Stomach (tissue), 9 donors: Measurements from ENCODE around the gene MYO1E. TPM values are rescaled to one million over a fixed set of nuclear protein-coding genes. Genes with fewer than 3 reads are reported as not detected.

Experiments
- DNase-seq, 2 donors: peaks; one replicate each; pipeline versions ENCODE4 v3.0.0 to v3.0.0-alpha.2; 2013 to 2019
- H3K27ac ChIP-seq, 5 donors: fragments of 200-600 bp in 4 of 5; sonication (generic) in 4 of 5; one replicate each; pipeline ENCODE4 v1.5.1; 2013 to 2019; ENCODE audit warnings: mild to moderate bottlenecking in 1 of 5, moderate library complexity in 1 of 5
- H3K27me3 ChIP-seq, 3 donors: fragments of 200-600 bp; sonication (generic); one replicate each; pipeline ENCODE4 v1.5.1; 2017 to 2019; ENCODE audit warnings: mixed run types in 1 of 3
- H3K36me3 ChIP-seq, 4 donors: fragments of 200-600 bp; sonication (generic); 1 replicate in 3 of 4; 2 replicates in 1 of 4; pipeline ENCODE4 v1.5.1; 2016 to 2019
- H3K4me1 ChIP-seq, 4 donors: fragments of 200-600 bp; sonication (generic); one replicate each; pipeline ENCODE4 v1.5.1; 2016 to 2019
- H3K4me3 ChIP-seq, 4 donors: fragments of 200-600 bp; sonication (generic) in 3 of 4; one replicate each; pipeline ENCODE4 v1.5.1; 2016 to 2019; ENCODE audit warnings: mild to moderate bottlenecking in 1 of 4
- H3K9me3 ChIP-seq, 4 donors: fragments of 200-600 bp; sonication (generic); one replicate each; pipeline ENCODE4 v1.5.1; 2016 to 2019
- CTCF ChIP-seq, 7 experiments: fragments of 450-650 bp in 4 of 7; fragments of 200-600 bp in 3 of 7; sonication (generic) in 3 of 7; IDR thresholded peaks; one replicate each; pipeline ENCODE4 v1.5.1; 2016 to 2019; ENCODE audit warnings: antibody characterized with exemption in 7 of 7, control low read depth in 2 of 7, mild to moderate bottlenecking in 1 of 7
- EP300 ChIP-seq: sonication (generic); formaldehyde crosslinking; IDR thresholded peaks from one replicate; pipeline ENCODE4 v1.6.1; 2017; ENCODE audit warnings: antibody characterized with exemption
- POLR2A ChIP-seq, 4 donors: fragments of 450-650 bp; IDR thresholded peaks; one replicate each; pipeline ENCODE4 v1.6.1; 2016; ENCODE audit warnings: antibody characterized with exemption in 4 of 4, control low read depth in 2 of 4, mild to moderate bottlenecking in 1 of 4, moderate library complexity in 1 of 4
- POLR2AphosphoS5 ChIP-seq, 3 donors: sonication (generic); formaldehyde crosslinking; IDR thresholded peaks; one replicate each; pipeline ENCODE4 v1.6.1; 2016; ENCODE audit warnings: antibody characterized with exemption in 3 of 3
- WGBS, 5 donors: extraction: QIAGEN DNeasy Blood & Tissue Kit in 3 of 5; methylation state at CpG; one replicate each; pipeline versions ENCODE4 v1.1.5 to v1.1.7; 2013 to 2018; 5-methylcytosine and 5-hydroxymethylcytosine counted together
- intact Hi-C: fragments of 100-400 bp; cut with DNase I; formaldehyde crosslinking; loops from one replicate; pipeline ENCODE4 v1.15.1; 2023; ENCODE audit warnings: low total_unique reads
- polyA plus RNA-seq, 3 donors: library from polyadenylated mRNA; stranded (reverse); fragments of 200-250 nt; gene quantifications; one replicate each; pipeline ENCODE4 v1.2.3, GENCODE V29; 2013
- total RNA-seq, 5 donors: library from RNA; depleted of rRNA; stranded (reverse); fragments of >200 nt; gene quantifications; one replicate each; pipeline versions ENCODE4 v1.1.0 to v1.2.3, GENCODE V29; 2014 to 2016
- donor health status: healthy with polysubstance abuse.
- donor health status: Bipolar disorder and iron deficiency.
- donor health status: healthy.

The MYO1E gene
- total and polyA plus RNA-seq, 8 donors: 15.1 to 380 (median 46.3) TPM

GRCh38 chr15:59332009-59332408 is 40.7 kb downstream of the MYO1E start:
- intact Hi-C loops: no loop called here
- no peak for DNase-seq
- no peaks in the 10 kb centered on the region for H3K36me3 ChIP-seq
- H3K4me3 ChIP-seq: no peak overlapping the region
- peaks cover 9 to 56% (median 32%) of the 10 kb centered on the region in 4 donors for H3K4me1 ChIP-seq
- H3K9me3 ChIP-seq: no peaks in the 10 kb centered on the region
- 75 to 82% (median 81%) methylated on average over 5 of the region's 5 CpGs for WGBS, 5 donors
- no peaks in the 10 kb centered on the region for H3K27me3 ChIP-seq
- TF ChIP-seq POLR2A (IDR thresholded peaks at IDR 0.05): no peak
- no peak for TF ChIP-seq POLR2AphosphoS5 (IDR thresholded peaks at IDR 0.05)
- no peak for TF ChIP-seq CTCF (IDR thresholded peaks at IDR 0.05)
- no peak for TF ChIP-seq EP300
- no peak overlapping the region for H3K27ac ChIP-seq

DNA sequence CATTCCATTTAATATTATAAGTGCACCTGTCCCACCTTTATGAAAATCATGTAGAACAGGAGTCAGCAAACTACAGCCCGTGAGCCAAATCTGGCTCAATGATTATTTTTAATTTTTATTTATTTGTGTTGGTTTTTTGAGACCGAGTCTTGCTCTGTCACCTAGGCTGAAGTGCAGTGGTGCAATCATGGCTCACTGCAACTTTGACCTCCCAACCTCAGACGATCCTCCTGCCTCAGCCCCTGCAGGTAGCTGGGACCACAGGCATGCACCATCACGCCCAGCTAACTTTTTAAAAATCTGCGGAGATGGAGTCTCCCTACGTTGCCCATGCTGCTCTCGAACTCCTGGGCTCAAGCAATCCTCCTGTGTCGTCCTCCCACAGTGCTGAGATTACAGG is 42.0 kb downstream of the MYO1E start:
- no peaks in the 10 kb centered on the region for H3K36me3 ChIP-seq
- H3K27me3 ChIP-seq: no peaks in the 10 kb centered on the region
- no peaks in the 10 kb centered on the region for H3K9me3 ChIP-seq
- WGBS, 5 donors: 75 to 86% (median 80%) methylated on average over 8 of the region's 8 CpGs
- H3K4me1 ChIP-seq: peaks cover 9 to 56% (median 32%) of the 10 kb centered on the region in 4 donors
- H3K27ac ChIP-seq: peak overlapping the region in 3 of 5 donors; percentile 35 to 64 (median 61)
- intact Hi-C loops: no loop called here
- no peak for DNase-seq
- H3K4me3 ChIP-seq: no peak overlapping the region
- TF ChIP-seq POLR2AphosphoS5 (IDR thresholded peaks at IDR 0.05) (no peak), CTCF (IDR thresholded peaks at IDR 0.05) (no peak), EP300 (no peak), POLR2A (IDR thresholded peaks at IDR 0.05) (no peak)

- Histone ChIP-seq H3K4me3 (no peak overlapping the region), H3K4me1 (peaks cover 9 to 56% (median 32%) of the 10 kb centered on the region in 4 donors), H3K27me3 (no peaks in the 10 kb centered on the region), H3K36me3 (no peaks in the 10 kb centered on the region), H3K27ac (peak overlapping the region; percentile 35 to 68 (median 61)), H3K9me3 (no peaks in the 10 kb centered on the region)
- WGBS, 5 donors: 17 to 33% (median 29%) methylated on average over 6 of the region's 6 CpGs
- intact Hi-C loops: no loop called here
- TF ChIP-seq EP300: no peak
- TF ChIP-seq POLR2AphosphoS5 (IDR thresholded peaks at IDR 0.05): peak in 2 of 3 donors; percentile 25 to 82
- DNase-seq: peak; percentile 47 to 85
These were observed 42.9 kb downstream of the MYO1E start for GRCh38 chr15:59329570-59330350.

- Histone ChIP-seq H3K4me1 (peaks cover 9 to 56% (median 32%) of the 10 kb centered on the region in 4 donors), H3K27ac (peak overlapping the region in 4 of 5 donors; percentile 25 to 68 (median 62)), H3K36me3 (no peaks in the 10 kb centered on the region), H3K4me3 (no peak overlapping the region), H3K27me3 (no peaks in the 10 kb centered on the region), H3K9me3 (no peaks in the 10 kb centered on the region)
- TF ChIP-seq EP300 (no peak), POLR2AphosphoS5 (IDR thresholded peaks at IDR 0.05) (no peak), CTCF (IDR thresholded peaks at IDR 0.05) (no peak), POLR2A (IDR thresholded peaks at IDR 0.05) (no peak)
- no peak for DNase-seq
- WGBS, 5 donors: 67 to 72% (median 69%) methylated on average over 4 of the region's 4 CpGs
- intact Hi-C loops: no loop called here
These were observed 43.6 kb downstream of the MYO1E start for GRCh38 chr15:59329091-59329490.

GRCh38 chr15:59327942-59328341 is 44.7 kb downstream of the MYO1E start:
- Histone ChIP-seq H3K27me3 (no peaks in the 10 kb centered on the region), H3K4me3 (no peak overlapping the region), H3K9me3 (no peaks in the 10 kb centered on the region), H3K4me1 (peaks cover 9 to 51% (median 30%) of the 10 kb centered on the region in 4 donors), H3K27ac (no peak overlapping the region), H3K36me3 (no peaks in the 10 kb centered on the region)
- DNase-seq: no peak
- 65 to 80% (median 70%) methylated on average over 3 of the region's 3 CpGs for WGBS, 5 donors
- TF ChIP-seq EP300 (no peak), CTCF (IDR thresholded peaks at IDR 0.05) (no peak), POLR2AphosphoS5 (IDR thresholded peaks at IDR 0.05) (no peak), POLR2A (IDR thresholded peaks at IDR 0.05) (no peak)
- intact Hi-C loops: no loop called here
